Small intestine (tissue), 7 donors: ENCODE results near the gene FLRT2. TPM values are rescaled to one million over a fixed set of nuclear protein-coding genes. Genes with fewer than 3 reads are reported as not detected.
A peak's percentile ranks its signal among the peaks of the same experiment; 100 is the strongest.

ENCODE experiments used
- DNase-seq, 2 donors: peaks; one replicate each; pipeline versions ENCODE4 v3.0.0 to v3.0.0-alpha.2; 2013
- FAIRE-seq: peaks from 2 replicates; lab custom pipeline; 2012; peaks lifted over from hg19 to GRCh38; lab: Jason Lieb, UNC
- H3K27ac ChIP-seq, 3 donors: one replicate each; pipeline ENCODE4 v1.5.1; 2013; ENCODE audit warnings: low read length in 2 of 3, mild to moderate bottlenecking in 2 of 3, control low read depth in 1 of 3, inconsistent platforms in 1 of 3, low read depth in 1 of 3, moderate library complexity in 1 of 3
- H3K27me3 ChIP-seq, 3 donors: one replicate each; pipeline ENCODE4 v1.6.1; 2013; ENCODE audit warnings: low read length in 3 of 3, inconsistent platforms in 1 of 3; ENCODE audit not compliant: control insufficient read depth in 3 of 3, insufficient read depth in 3 of 3
- H3K36me3 ChIP-seq, 3 donors: one replicate each; pipeline ENCODE4 v1.6.1; 2013; ENCODE audit warnings: low read length in 3 of 3, inconsistent platforms in 1 of 3, low read depth in 1 of 3, mild to moderate bottlenecking in 1 of 3, moderate library complexity in 1 of 3; ENCODE audit not compliant: control insufficient read depth in 3 of 3, insufficient read depth in 2 of 3
- H3K4me1 ChIP-seq, 3 donors: one replicate each; pipeline ENCODE4 v1.6.1; 2013; ENCODE audit warnings: low read length in 2 of 3, inconsistent platforms in 1 of 3, low read depth in 1 of 3, mild to moderate bottlenecking in 1 of 3, moderate library complexity in 1 of 3; ENCODE audit not compliant: control insufficient read depth in 3 of 3, insufficient read depth in 2 of 3
- H3K4me3 ChIP-seq, 3 donors: one replicate each; pipeline ENCODE4 v1.5.1; 2013; ENCODE audit warnings: low read length in 3 of 3, control low read depth in 1 of 3, inconsistent platforms in 1 of 3, low read depth in 1 of 3, mild to moderate bottlenecking in 1 of 3, moderate library complexity in 1 of 3
- H3K9me3 ChIP-seq, 2 donors: one replicate each; pipeline ENCODE4 v1.6.1; 2013; ENCODE audit warnings: low read depth in 1 of 2, low read length in 1 of 2; ENCODE audit not compliant: control insufficient read depth in 2 of 2, insufficient read depth in 1 of 2
- WGBS, 3 donors: extraction: QIAGEN DNeasy Blood & Tissue Kit; methylation state at CpG; one replicate each; pipeline ENCODE4 v1.1.7; 2013; 5-methylcytosine and 5-hydroxymethylcytosine counted together
- polyA plus RNA-seq, 4 donors: library from polyadenylated mRNA; stranded (reverse) in 3 of 4; unstranded in 1 of 4; fragments of 200-250 nt in 3 of 4; fragments of 120-200 nt in 1 of 4; gene quantifications; one replicate each; pipeline versions ENCODE4 v1.2.1 to v1.2.3, GENCODE V29; 2013
- donor health status: healthy with polysubstance abuse.
- donor health status: control.
- donor health status: control.
- donor health status: Bipolar disorder and iron deficiency.
- donor health status: healthy.

Gene FLRT2
- polyA plus RNA-seq, 4 donors, result under 0.01 to 15.2 (median 2.7) TPM; not detected in 1

GRCh38 chr14:85597701-85598100, 67.8 kb downstream of the FLRT2 start:
- FAIRE-seq, result no peak
- WGBS, 3 donors, result 86 to 90% (median 88%) methylated on average over 3 of the region's 3 CpGs
- H3K4me1 ChIP-seq, result no peaks in the 10 kb centered on the region
- H3K4me3 ChIP-seq, result no peak overlapping the region
- H3K9me3 ChIP-seq, result no peaks in the 10 kb centered on the region
- H3K27ac ChIP-seq, result no peak overlapping the region
- no peaks in the 10 kb centered on the region for H3K27me3 ChIP-seq
- no peak for DNase-seq
- no peaks in the 10 kb centered on the region for H3K36me3 ChIP-seq

- FAIRE-seq, result no peak
- WGBS, 3 donors, result 41 to 54% (median 47%) methylated on average over 5 of the region's 5 CpGs
These were observed 70.0 kb downstream of the FLRT2 start for GRCh38 chr14:85599939-85600338.

GRCh38 chr14:85601246-85601645, 71.3 kb downstream of the FLRT2 start:
- Histone ChIP-seq H3K36me3 (no peaks in the 10 kb centered on the region), H3K27ac (no peak overlapping the region)

More at GRCh38 chr14:85599939-85600338, 70.0 kb downstream of the FLRT2 start:
- Histone ChIP-seq H3K36me3 (no peaks in the 10 kb centered on the region), H3K27me3 (no peaks in the 10 kb centered on the region), H3K4me3 (no peak overlapping the region), H3K9me3 (no peaks in the 10 kb centered on the region), H3K27ac (no peak overlapping the region), H3K4me1 (no peaks in the 10 kb centered on the region)
- peak in 1 of 2 donors; percentile 49 for DNase-seq

GRCh38 chr14:85601690-85602089, 71.7 kb downstream of the FLRT2 start:
- no peaks in the 10 kb centered on the region for H3K36me3 ChIP-seq
- no peak overlapping the region for H3K27ac ChIP-seq
- 72 to 81% (median 75%) methylated on average over 1 of the region's 1 CpG for WGBS, 3 donors
- no peaks in the 10 kb centered on the region for H3K4me1 ChIP-seq
- H3K27me3 ChIP-seq, result no peaks in the 10 kb centered on the region
- DNase-seq (no peak), FAIRE-seq (no peak)
- no peak overlapping the region for H3K4me3 ChIP-seq
- no peaks in the 10 kb centered on the region for H3K9me3 ChIP-seq

More at GRCh38 chr14:85601246-85601645, 71.3 kb downstream of the FLRT2 start:
- DNase-seq, result no peak
- WGBS, 3 donors, result 62 to 85% (median 76%) methylated on average over 1 of the region's 1 CpG
- Histone ChIP-seq H3K4me3 (no peak overlapping the region), H3K4me1 (no peaks in the 10 kb centered on the region), H3K27me3 (no peaks in the 10 kb centered on the region), H3K9me3 (no peaks in the 10 kb centered on the region)
- FAIRE-seq, result no peak

- no peaks in the 10 kb centered on the region for H3K9me3 ChIP-seq
- H3K36me3 ChIP-seq, result no peaks in the 10 kb centered on the region
- 83 to 89% (median 86%) methylated on average over 6 of the region's 6 CpGs for WGBS, 3 donors
- no peak overlapping the region for H3K27ac ChIP-seq
- DNase-seq, result no peak
- H3K27me3 ChIP-seq, result no peaks in the 10 kb centered on the region
- no peak for FAIRE-seq
- no peak overlapping the region for H3K4me3 ChIP-seq
- H3K4me1 ChIP-seq, result no peaks in the 10 kb centered on the region
These were observed 72.4 kb downstream of the FLRT2 start for GRCh38 chr14:85602345-85602744.

- 89 to 96% (median 90%) methylated on average over 4 of the region's 4 CpGs for WGBS, 3 donors
- FAIRE-seq (no peak), DNase-seq (no peak)
These were observed 74.1 kb downstream of the FLRT2 start for GRCh38 chr14:85604021-85604420.

GRCh38 chr14:85604714-85605113, 74.8 kb downstream of the FLRT2 start:
- FAIRE-seq, result no peak

More at GRCh38 chr14:85604021-85604420, 74.1 kb downstream of the FLRT2 start:
- no peaks in the 10 kb centered on the region for H3K27me3 ChIP-seq
- H3K4me3 ChIP-seq, result no peak overlapping the region
- H3K9me3 ChIP-seq, result no peaks in the 10 kb centered on the region
- no peaks in the 10 kb centered on the region for H3K36me3 ChIP-seq
- H3K27ac ChIP-seq, result no peak overlapping the region
- H3K4me1 ChIP-seq, result no peaks in the 10 kb centered on the region

GRCh38 chr14:85607651-85608081, 77.7 kb downstream of the FLRT2 start:
- WGBS, 3 donors, result 70 to 76% (median 72%) methylated on average over 3 of the region's 3 CpGs
- H3K27ac ChIP-seq, result no peak overlapping the region

More at GRCh38 chr14:85604714-85605113, 74.8 kb downstream of the FLRT2 start:
- H3K4me3 ChIP-seq, result no peak overlapping the region
- DNase-seq, result no peak
- no peak overlapping the region for H3K27ac ChIP-seq
- WGBS, 3 donors, result 46 to 59% (median 59%) methylated on average over 2 of the region's 2 CpGs
- H3K4me1 ChIP-seq, result no peaks in the 10 kb centered on the region
- no peaks in the 10 kb centered on the region for H3K27me3 ChIP-seq
- no peaks in the 10 kb centered on the region for H3K9me3 ChIP-seq
- no peaks in the 10 kb centered on the region for H3K36me3 ChIP-seq

GRCh38 chr14:85613496-85613895, 83.6 kb downstream of the FLRT2 start:
- H3K9me3 ChIP-seq, result no peaks in the 10 kb centered on the region
- H3K36me3 ChIP-seq, result no peaks in the 10 kb centered on the region
- no peak overlapping the region for H3K27ac ChIP-seq
- no peaks in the 10 kb centered on the region for H3K27me3 ChIP-seq
- no peak overlapping the region for H3K4me3 ChIP-seq
- no peaks in the 10 kb centered on the region for H3K4me1 ChIP-seq
- DNase-seq, result no peak
- WGBS, 3 donors, result 77 to 80% (median 80%) methylated on average over 5 of the region's 5 CpGs
- no peak for FAIRE-seq

More at GRCh38 chr14:85607651-85608081, 77.7 kb downstream of the FLRT2 start:
- Histone ChIP-seq H3K4me1 (no peaks in the 10 kb centered on the region), H3K9me3 (no peaks in the 10 kb centered on the region), H3K36me3 (no peaks in the 10 kb centered on the region), H3K4me3 (no peak overlapping the region), H3K27me3 (no peaks in the 10 kb centered on the region)
- DNase-seq (no peak), FAIRE-seq (no peak)
